NCI-H69 (cell line): ENCODE data around the gene VWA8.
"Not testable (repeated sequence)": the region's sequence is repeated elsewhere in the genome, so short reads cannot be mapped to it uniquely, and the experiment has no call there.

Experiments used
- DNase-seq: peaks from one replicate; lab custom pipeline; 2025; lab: John Stamatoyannopoulos, UW

VWA8 gene

GRCh38 chr13:41966671-41967070 lies 5.8 kb upstream of the VWA8 start:
- DNase-seq: no peak

DNA sequence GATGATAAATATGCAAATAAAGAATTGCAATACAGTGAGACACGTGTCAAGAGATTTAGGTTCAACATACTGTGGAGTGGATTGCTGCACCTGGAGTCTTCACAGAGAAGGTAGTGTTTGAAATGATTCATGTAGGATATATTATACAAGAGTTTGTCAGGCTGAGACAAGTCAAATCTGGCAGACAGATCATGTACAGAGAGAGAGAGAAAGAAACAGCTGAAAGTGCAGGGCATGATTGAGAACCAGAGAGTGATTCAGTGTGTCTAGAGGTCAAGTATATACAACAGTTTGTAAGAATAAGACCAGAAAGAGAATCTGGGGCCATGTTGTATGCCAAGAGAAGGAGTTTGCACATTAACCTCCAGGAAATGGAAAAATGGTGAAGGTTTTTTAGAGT lies 2.1 kb upstream of the VWA8 start:
- DNase-seq: no peak

GRCh38 chr13:41961466-41961760 lies 504 bp upstream of the VWA8 start:
- DNase-seq: no peak

GRCh38 chr13:41960211-41960636 lies 685 bp downstream of the VWA8 start:
- DNase-seq: peak; percentile 46

- DNase-seq: no peak
These were observed 4.6 kb downstream of the VWA8 start for GRCh38 chr13:41956272-41956671.

DNA sequence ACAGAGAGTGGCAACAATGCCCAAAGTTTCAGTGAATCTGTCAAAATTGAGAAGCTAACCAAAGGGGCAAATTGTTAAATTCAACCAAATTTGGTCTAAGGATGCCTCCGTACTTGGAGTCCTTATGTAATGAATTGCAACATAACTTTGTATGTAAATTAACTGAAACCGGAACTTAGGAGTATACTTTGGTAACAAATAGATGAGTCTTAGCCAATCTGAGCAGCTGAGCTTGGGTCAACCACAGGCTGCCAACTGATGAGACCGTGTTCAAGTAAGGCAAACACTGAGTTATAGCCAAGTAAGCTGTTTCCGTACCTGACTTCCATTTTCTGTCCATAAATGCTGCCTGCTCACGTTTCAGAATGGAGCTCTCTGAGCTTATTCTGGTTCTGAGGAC lies 5.3 kb downstream of the VWA8 start:
- DNase-seq: no peak

DNA sequence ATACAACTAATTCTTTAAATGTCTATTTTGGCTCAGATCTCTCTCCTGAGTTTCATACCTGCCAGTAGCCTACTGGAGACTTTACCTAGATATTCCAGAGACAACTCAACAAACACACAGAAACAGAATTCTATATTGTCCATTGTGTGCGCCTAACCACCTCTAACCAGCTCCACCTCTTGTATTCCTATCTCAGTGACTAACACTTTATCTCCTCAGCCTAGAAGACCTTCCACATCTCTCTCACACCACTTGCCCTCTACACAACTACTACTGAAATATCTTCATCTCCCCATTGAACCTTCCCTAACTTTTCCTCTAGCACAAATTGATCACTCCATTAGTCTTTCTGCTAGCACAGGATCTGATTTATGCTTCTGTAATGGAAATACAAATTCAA lies 6.7 kb downstream of the VWA8 start:
- no peak for DNase-seq

DNA sequence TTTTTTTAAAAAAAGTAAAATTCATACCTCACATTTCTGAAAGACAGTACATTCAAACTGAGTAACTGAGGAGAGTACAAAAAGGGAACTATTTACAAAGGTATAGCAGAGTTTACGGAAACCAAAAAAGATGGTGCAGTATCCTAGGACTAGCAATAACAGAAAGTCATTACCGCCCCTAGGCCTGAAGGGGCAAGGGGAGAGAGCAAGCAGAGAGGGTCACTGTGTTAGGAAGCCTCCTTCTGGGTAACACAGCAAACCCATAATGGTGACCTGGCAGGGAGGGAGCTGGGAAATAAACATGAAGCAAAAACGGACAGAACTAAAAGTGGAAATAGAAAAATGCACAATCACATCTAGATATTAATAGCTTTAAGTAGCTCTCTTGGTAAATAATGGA lies 8.2 kb downstream of the VWA8 start:
- no peak for DNase-seq

- DNase-seq: not testable (repeated sequence)
These were observed 11.8 kb downstream of the VWA8 start for GRCh38 chr13:41949104-41949503.

GRCh38 chr13:41945926-41946325 lies 15.0 kb downstream of the VWA8 start:
- no peak for DNase-seq

- no peak for DNase-seq
These were observed 16.1 kb downstream of the VWA8 start for GRCh38 chr13:41944635-41945397.

GRCh38 chr13:41944229-41944628 lies 16.7 kb downstream of the VWA8 start:
- DNase-seq: no peak

DNA sequence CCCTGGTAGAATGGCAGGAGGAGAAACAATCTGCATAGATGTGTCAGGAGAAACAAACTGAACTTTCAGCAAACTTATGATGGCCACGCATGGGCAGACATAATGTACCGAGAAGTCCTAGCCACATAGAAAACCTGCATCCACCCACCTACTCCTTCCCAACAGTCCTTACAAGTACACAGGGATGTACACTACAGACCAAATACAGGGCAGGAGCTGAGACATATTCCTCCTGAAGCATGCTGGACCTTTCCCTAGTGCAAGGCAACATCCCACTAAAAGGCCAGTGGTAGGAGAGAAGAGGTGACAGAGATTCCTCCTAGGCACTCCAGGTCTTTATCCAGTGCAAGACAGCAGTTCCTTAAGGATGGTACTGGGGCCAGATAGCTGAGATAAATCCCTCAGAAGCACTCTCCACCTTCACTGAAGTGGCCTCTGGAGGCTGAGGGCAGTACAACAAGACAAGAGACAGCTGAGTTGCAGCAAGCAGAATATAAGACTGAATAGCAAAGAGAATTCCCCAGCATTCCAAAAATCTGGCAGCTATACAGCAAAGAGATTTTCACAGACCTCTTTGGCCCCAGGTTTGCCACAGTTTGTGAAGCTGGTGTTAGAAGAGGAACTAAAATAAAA lies 18.3 kb downstream of the VWA8 start:
- DNase-seq: peak; percentile 42

- DNase-seq: no peak
These were observed 19.7 kb downstream of the VWA8 start for GRCh38 chr13:41941174-41941573.

DNA sequence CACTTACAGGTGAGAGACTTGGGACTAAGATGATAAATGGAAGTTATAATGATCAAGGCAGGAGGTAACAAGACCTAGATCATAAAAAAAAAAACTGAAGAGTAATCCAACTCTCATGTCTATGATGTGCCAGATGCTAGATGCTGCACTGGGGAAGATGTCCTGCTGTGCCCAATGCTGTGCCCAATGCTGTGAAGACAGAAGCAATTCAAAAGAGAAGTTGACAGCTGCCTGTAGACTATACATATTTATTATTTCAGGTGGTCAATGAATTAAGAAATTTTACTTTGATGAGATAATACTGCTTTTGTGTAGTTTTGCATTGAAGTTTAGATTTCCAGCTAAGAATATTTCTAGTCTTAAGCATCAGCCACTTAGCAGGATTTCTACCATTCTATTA lies 21.5 kb downstream of the VWA8 start:
- peak; percentile 74 for DNase-seq

- DNase-seq: no peak
These were observed 22.0 kb downstream of the VWA8 start for GRCh38 chr13:41938918-41939317.

GRCh38 chr13:41937388-41937787 lies 23.5 kb downstream of the VWA8 start:
- DNase-seq: peak; percentile 65

DNA sequence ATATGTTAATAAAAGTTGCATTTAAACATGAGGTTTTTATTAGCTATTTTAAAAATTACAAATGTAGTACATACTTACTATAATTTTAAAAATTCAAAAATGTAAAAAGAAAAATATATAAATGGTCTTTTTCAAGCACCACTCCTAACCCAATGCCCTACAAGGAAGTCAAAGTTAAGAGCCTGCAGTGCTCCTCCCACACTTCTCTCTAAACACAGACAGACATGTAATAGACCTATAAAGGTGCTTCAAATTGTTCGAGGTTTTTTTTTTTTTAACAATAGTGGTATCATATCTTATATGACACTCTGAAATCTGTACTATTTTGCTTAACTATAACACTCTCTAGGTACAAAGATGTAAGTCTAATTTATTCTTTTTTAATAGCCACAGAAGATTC lies 25.4 kb downstream of the VWA8 start:
- no peak for DNase-seq

DNA sequence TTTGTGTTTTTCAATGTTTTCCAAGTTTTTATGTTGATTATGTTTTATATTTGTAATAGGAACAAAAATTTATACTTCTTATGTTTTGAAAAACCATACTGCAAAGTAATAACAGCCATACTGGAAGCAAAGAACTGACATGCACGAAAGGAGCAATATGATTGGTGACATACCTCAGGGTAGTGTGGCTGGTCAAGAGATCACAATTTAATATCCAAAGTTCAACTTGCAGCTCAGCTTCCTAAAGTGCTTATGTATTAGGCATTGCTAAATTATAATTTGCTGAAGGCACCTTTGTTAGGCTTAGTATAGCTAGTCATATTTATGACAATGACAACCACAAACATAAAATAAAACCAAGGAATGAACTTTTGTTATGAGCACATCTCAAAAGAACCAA lies 25.9 kb downstream of the VWA8 start:
- no peak for DNase-seq

GRCh38 chr13:41934120-41934519 lies 26.8 kb downstream of the VWA8 start:
- DNase-seq: no peak

DNA sequence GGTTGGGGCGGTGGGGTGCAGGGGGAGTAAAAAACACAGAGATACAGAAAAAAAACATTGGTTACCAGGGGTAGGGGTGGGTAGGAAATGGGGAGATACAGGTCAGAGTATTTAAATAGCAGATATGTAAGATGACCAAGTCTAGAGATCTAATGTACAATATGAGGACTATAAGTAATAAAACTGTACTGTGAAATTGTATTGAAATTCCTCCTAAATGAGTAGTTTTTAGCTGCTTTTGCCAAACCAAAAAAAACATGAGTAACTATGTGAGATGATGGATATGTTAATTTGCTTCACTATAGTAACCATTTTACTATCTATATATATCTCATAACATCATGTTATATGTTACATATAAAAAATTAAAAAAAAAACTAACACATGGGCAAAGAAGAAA lies 29.6 kb downstream of the VWA8 start:
- no peak for DNase-seq

GRCh38 chr13:41930154-41930553 lies 30.8 kb downstream of the VWA8 start:
- DNase-seq: no peak

DNA sequence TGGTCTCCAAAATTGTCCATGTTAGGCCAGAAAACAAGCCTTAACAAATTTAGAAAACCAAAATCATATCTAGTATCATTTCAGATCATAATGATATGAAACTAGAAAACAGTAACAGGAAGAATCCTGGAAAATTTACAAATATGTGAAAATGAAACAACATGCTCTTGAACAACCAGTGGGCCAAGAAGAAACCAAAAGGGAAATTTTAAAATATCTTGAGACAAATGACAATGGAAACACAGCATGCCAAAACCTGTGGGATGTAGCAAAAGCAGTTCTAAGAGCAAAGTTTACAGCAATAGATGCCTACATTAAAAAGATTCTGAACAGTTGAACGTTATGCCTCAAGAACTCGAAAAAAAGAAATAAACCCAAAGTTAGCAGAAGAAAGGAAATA lies 32.6 kb downstream of the VWA8 start:
- DNase-seq: no peak

- no peak for DNase-seq
These were observed 35.9 kb downstream of the VWA8 start for GRCh38 chr13:41925014-41925413.
